ENCODE data around the gene UGT1A5.

The UGT1A5 gene

GRCh38 chr2:233775414-233775813 lies 62.7 kb downstream of the UGT1A5 start:
- no peak for ATAC-seq
- no peak overlapping the region for H3K4me3 Mint-ChIP-seq
- H3K4me1 Mint-ChIP-seq = no peaks in the 10 kb centered on the region
- peaks cover 11% of the 10 kb centered on the region for H3K9me3 Mint-ChIP-seq
- H3K36me3 Mint-ChIP-seq = no peaks in the 10 kb centered on the region
- H3K27ac Mint-ChIP-seq = no peak overlapping the region
- no peak for DNase-seq (ENCODE audit: low spot score in 2 of 2)

GRCh38 chr2:233778030-233778429 lies 65.3 kb downstream of the UGT1A5 start, which contains the start of gene MROH2A:
Gene MROH2A, plus strand, starts transcription at chr2:233778330. Its CDS starts 1,029 bp downstream, at chr2:233779359.
- peaks cover 11% of the 10 kb centered on the region for H3K9me3 Mint-ChIP-seq
- no peak for DNase-seq (ENCODE audit: low spot score in 2 of 2)
- H3K27ac Mint-ChIP-seq = no peak within 1 kb of the TSS
- no peaks in the 10 kb centered on the region for H3K4me1 Mint-ChIP-seq
- H3K36me3 Mint-ChIP-seq = no peaks in the 10 kb centered on the region
- no peak within 1 kb of the TSS for H3K4me3 Mint-ChIP-seq
- ATAC-seq = no peak

GRCh38 chr2:233779722-233780121 lies 67.0 kb downstream of the UGT1A5 start:
- ATAC-seq (peak; percentile 28), DNase-seq (ENCODE audit: low spot score in 2 of 2) (no peak)
- peaks cover 11% of the 10 kb centered on the region for H3K9me3 Mint-ChIP-seq
- no peak overlapping the region for H3K4me3 Mint-ChIP-seq
- no peak overlapping the region for H3K27ac Mint-ChIP-seq
- H3K4me1 Mint-ChIP-seq = no peaks in the 10 kb centered on the region
- H3K36me3 Mint-ChIP-seq = no peaks in the 10 kb centered on the region

- no peaks in the 10 kb centered on the region for H3K36me3 Mint-ChIP-seq
- DNase-seq (ENCODE audit: low spot score in 2 of 2) (no peak), ATAC-seq (no peak)
- peaks cover 10% of the 10 kb centered on the region for H3K9me3 Mint-ChIP-seq
- no peak overlapping the region for H3K4me3 Mint-ChIP-seq
- H3K4me1 Mint-ChIP-seq = no peaks in the 10 kb centered on the region
- no peak overlapping the region for H3K27ac Mint-ChIP-seq
Observed at GRCh38 chr2:233780771-233781170, 68.1 kb downstream of the UGT1A5 start.

GRCh38 chr2:233789554-233789953 lies 76.8 kb downstream of the UGT1A5 start:
- ATAC-seq (peak; percentile 20), DNase-seq (ENCODE audit: low spot score in 2 of 2) (peak in 1 of 2 donors; percentile 39)
- Mint-ChIP-seq H3K27ac (no peak overlapping the region), H3K4me1 (no peaks in the 10 kb centered on the region), H3K36me3 (no peaks in the 10 kb centered on the region), H3K4me3 (no peak overlapping the region), H3K9me3 (peaks cover 3% of the 10 kb centered on the region)

GRCh38 chr2:233791151-233791882 lies 78.6 kb downstream of the UGT1A5 start:
- Mint-ChIP-seq H3K4me1 (no peaks in the 10 kb centered on the region), H3K27ac (no peak overlapping the region), H3K9me3 (no peaks in the 10 kb centered on the region), H3K4me3 (no peak overlapping the region), H3K36me3 (no peaks in the 10 kb centered on the region)
- ATAC-seq (no peak), DNase-seq (ENCODE audit: low spot score in 2 of 2) (no peak)

GRCh38 chr2:233791883-233792329 lies 79.2 kb downstream of the UGT1A5 start:
- Mint-ChIP-seq H3K9me3 (no peaks in the 10 kb centered on the region), H3K27ac (no peak overlapping the region), H3K4me3 (no peak overlapping the region), H3K36me3 (no peaks in the 10 kb centered on the region), H3K4me1 (no peaks in the 10 kb centered on the region)
- no peak for ATAC-seq
- peak in 1 of 2 donors; percentile 34 for DNase-seq (ENCODE audit: low spot score in 2 of 2)

- DNase-seq (ENCODE audit: low spot score in 2 of 2) (no peak), ATAC-seq (no peak)
- Mint-ChIP-seq H3K4me3 (no peak overlapping the region), H3K9me3 (no peaks in the 10 kb centered on the region), H3K4me1 (no peaks in the 10 kb centered on the region), H3K27ac (no peak overlapping the region), H3K36me3 (no peaks in the 10 kb centered on the region)
Observed at GRCh38 chr2:233792720-233793119, 80.0 kb downstream of the UGT1A5 start.

GRCh38 chr2:233793465-233794127 lies 80.9 kb downstream of the UGT1A5 start:
- Mint-ChIP-seq H3K36me3 (no peaks in the 10 kb centered on the region), H3K27ac (no peak overlapping the region), H3K9me3 (no peaks in the 10 kb centered on the region), H3K4me1 (no peaks in the 10 kb centered on the region), H3K4me3 (no peak overlapping the region)
- DNase-seq (ENCODE audit: low spot score in 2 of 2) (peak in 1 of 2 donors; percentile 28), ATAC-seq (no peak)

GRCh38 chr2:233794128-233794658 lies 81.5 kb downstream of the UGT1A5 start:
- ATAC-seq (no peak), DNase-seq (ENCODE audit: low spot score in 2 of 2) (peak in 1 of 2 donors; percentile 38)
- Mint-ChIP-seq H3K36me3 (no peaks in the 10 kb centered on the region), H3K4me3 (no peak overlapping the region), H3K27ac (no peak overlapping the region), H3K4me1 (no peaks in the 10 kb centered on the region), H3K9me3 (no peaks in the 10 kb centered on the region)

GRCh38 chr2:233795735-233796171 lies 83.0 kb downstream of the UGT1A5 start:
- ATAC-seq (no peak), DNase-seq (ENCODE audit: low spot score in 2 of 2) (peak in 1 of 2 donors; percentile 38)
- no peak overlapping the region for H3K4me3 Mint-ChIP-seq
- no peak overlapping the region for H3K27ac Mint-ChIP-seq
- no peaks in the 10 kb centered on the region for H3K9me3 Mint-ChIP-seq
- no peaks in the 10 kb centered on the region for H3K36me3 Mint-ChIP-seq
- no peaks in the 10 kb centered on the region for H3K4me1 Mint-ChIP-seq

GRCh38 chr2:233796254-233796653 lies 83.5 kb downstream of the UGT1A5 start:
- Mint-ChIP-seq H3K9me3 (no peaks in the 10 kb centered on the region), H3K36me3 (no peaks in the 10 kb centered on the region)

GRCh38 chr2:233798335-233799086 lies 85.8 kb downstream of the UGT1A5 start:
- Mint-ChIP-seq H3K4me1 (peaks cover 7% of the 10 kb centered on the region), H3K27ac (no peak overlapping the region), H3K4me3 (no peak overlapping the region), H3K36me3 (no peaks in the 10 kb centered on the region), H3K9me3 (no peaks in the 10 kb centered on the region)
- DNase-seq (ENCODE audit: low spot score in 2 of 2) (no peak), ATAC-seq (no peak)

More at GRCh38 chr2:233796254-233796653, 83.5 kb downstream of the UGT1A5 start:
- Mint-ChIP-seq H3K4me3 (no peak overlapping the region), H3K4me1 (peaks cover 3% of the 10 kb centered on the region), H3K27ac (no peak overlapping the region)
- DNase-seq (ENCODE audit: low spot score in 2 of 2) (peak in 1 of 2 donors; percentile 28), ATAC-seq (no peak)

GRCh38 chr2:233799087-233799665 lies 86.5 kb downstream of the UGT1A5 start:
- ATAC-seq (no peak), DNase-seq (ENCODE audit: low spot score in 2 of 2) (no peak)
- H3K4me1 Mint-ChIP-seq = peaks cover 7% of the 10 kb centered on the region
- no peaks in the 10 kb centered on the region for H3K9me3 Mint-ChIP-seq
- H3K36me3 Mint-ChIP-seq = no peaks in the 10 kb centered on the region
- H3K4me3 Mint-ChIP-seq = no peak overlapping the region
- H3K27ac Mint-ChIP-seq = no peak overlapping the region

- no peak for ATAC-seq
- Mint-ChIP-seq H3K27ac (no peak overlapping the region), H3K9me3 (no peaks in the 10 kb centered on the region), H3K4me3 (no peak overlapping the region), H3K36me3 (no peaks in the 10 kb centered on the region), H3K4me1 (peaks cover 7% of the 10 kb centered on the region)
- no peak for DNase-seq (ENCODE audit: low spot score in 2 of 2)
Observed at GRCh38 chr2:233799716-233800115, 87.0 kb downstream of the UGT1A5 start.
